GM19467 (cell line): Measurements from ENCODE around the gene TPRN.
A peak's percentile ranks its signal among the peaks of the same experiment; 100 is the strongest.

ENCODE experiments used
- ATAC-seq: cut with Tn5 transposase; IDR thresholded peaks from one replicate; pipeline ENCODE4 v1.9.1; 2021; ENCODE audit warnings: mild to moderate bottlenecking, moderate library complexity; ENCODE audit not compliant: unreplicated experiment

TPRN gene

GRCh38 chr9:137225699-137226331 is 25.3 kb upstream of the TPRN start:
- ATAC-seq: no peak

- ATAC-seq: no peak
These were observed 24.5 kb upstream of the TPRN start, which contains the start of gene CYSRT1 for GRCh38 chr9:137224830-137225694. Gene CYSRT1 (plus strand): TSS chr9:137225174. CDS start chr9:137225622, 448 bp downstream.

DNA sequence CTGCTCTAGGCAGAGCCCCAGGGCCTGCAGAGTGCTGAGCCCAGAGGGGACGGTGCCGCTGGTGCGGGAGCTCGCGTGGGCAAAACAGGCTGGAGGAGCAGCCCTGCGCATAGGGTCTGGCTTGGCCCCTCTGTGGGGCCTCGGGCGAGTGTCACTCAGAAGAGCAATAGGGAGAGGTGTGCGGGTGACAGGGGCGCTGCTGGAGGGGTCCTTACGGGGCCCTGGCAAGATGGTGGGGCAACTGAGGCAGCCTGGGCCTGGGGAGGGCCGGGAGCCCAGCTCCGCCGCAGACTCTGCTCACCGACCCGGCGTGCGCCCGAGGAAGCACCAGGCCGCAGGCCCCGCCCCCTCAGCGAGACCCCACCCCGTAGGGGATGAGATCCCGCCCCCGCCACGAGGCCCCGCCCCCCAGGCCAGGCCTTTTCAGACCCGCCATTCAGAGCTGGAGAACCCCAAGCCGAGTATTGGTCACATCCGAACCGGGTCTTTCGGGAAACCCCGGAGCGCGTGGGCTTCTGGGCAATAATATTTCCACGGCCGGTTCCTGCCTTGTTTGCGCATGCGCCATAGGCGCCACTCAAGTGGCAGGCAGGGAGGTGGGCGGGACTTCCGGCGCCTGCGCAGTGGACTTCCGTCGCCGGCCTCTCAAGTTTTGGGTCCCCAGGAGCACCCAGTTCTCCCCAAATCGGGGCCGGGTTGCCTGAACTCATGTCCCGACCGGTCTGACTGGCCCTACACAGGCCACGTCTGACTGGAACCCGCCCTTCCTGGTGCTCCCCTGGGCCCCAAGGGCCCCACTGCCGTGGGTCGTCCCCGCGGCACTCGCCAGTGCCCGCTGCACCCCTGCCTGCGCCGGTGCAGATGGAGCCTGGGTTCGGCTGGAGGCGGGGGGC is 22.8 kb upstream of the TPRN start:
- ATAC-seq: peak; percentile 74

DNA sequence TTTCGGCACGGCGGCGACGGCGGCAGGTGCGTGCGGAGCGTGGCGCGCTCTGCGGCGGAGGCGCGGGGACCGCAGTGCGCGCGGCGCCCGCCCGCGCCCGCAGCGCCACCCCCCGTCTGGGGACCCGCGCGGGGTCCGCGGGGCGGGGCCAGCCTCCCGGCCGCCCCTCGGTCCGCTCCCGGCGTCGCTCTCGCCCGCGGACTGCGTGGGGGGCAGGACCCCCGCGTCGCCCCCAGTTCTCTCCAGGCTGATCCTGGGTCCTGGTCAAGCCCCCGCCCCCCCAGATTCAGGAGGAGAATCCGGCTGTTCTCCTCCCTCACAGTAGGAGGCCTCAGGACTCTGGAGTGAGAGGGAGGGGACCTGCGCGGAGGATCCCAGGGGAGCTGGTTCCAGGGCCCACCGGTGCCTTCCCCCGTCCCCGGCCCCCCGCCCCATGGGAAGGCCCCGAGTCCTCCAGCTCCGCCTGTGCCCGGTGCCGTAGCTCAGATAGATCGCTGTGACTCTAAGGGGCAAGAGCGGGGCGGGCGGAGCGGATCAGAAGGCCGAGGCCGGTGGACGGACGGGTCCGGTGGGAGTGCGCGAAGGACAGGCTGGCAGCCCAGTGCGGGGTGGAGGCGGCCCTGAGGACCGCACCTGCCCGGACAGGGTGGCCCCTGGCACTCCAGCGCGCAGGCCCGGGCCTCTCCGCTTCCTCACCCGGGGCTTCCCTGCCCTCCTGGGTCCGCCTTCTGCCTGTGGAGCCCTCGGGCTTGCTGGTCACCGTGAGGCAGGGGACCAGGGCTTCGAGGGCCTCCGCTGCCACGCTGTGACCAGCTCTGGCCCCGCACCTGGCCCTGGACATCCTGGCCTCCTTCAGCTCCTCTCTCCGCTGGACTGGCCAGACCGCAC is 21.9 kb upstream of the TPRN start, which contains the start of gene RNF208:
Gene RNF208 (minus strand): TSS at position 51 of the 888 bp plus-strand sequence. CDS start 1,028 bp downstream, outside the sequence.
- ATAC-seq: no peak

- ATAC-seq: no peak
These were observed 21.1 kb upstream of the TPRN start for GRCh38 chr9:137221506-137222111.

DNA sequence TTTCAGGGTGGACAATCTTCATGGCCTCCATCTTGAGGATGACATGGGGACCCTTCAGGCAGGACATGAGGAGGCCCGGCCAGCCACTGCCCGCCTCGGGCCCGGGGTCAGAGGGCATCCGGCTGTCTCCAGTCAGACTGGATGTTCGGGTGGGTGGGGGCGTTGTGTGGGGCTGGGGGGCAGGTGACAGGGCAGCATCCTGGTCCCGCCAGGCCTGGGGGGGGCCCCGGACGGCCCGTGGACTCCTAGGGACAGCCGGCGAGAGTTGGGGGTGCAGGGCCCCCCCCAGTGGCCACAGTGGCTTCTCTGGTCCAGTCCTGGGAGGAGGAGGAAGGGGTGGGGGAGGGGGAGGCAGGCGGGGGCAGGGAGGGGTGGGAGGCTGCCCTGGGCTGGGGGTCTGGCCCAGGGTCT is 20.6 kb upstream of the TPRN start:
- ATAC-seq: no peak

GRCh38 chr9:137220317-137221094 is 20.0 kb upstream of the TPRN start:
- no peak for ATAC-seq

DNA sequence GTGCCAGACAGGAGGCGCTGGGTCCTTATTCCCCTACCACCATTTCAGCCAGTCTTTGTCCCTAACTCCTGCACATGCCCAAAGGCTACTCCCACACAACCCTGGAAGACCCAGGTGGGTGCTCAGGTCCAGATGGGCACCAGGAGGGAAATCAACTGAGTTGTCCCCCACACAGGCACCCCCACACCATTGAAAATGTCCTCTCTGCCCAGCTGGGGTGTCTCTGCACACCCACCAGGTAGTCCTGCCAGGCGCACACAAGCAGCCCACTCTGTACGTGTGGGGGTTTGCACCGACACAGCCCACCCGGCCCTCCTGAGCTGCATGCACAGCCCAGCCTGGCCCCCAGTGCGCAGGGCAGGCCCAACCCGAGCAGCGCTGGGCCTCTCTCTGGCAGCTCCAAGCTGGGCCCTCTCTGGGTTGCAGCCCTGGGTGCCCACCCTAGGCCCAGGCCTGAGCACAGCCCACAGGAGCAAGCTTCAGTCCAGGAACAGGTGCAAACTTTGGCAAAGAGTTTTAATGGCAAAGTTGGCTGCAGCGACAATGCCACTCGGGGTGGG is 19.3 kb upstream of the TPRN start:
- ATAC-seq: no peak

DNA sequence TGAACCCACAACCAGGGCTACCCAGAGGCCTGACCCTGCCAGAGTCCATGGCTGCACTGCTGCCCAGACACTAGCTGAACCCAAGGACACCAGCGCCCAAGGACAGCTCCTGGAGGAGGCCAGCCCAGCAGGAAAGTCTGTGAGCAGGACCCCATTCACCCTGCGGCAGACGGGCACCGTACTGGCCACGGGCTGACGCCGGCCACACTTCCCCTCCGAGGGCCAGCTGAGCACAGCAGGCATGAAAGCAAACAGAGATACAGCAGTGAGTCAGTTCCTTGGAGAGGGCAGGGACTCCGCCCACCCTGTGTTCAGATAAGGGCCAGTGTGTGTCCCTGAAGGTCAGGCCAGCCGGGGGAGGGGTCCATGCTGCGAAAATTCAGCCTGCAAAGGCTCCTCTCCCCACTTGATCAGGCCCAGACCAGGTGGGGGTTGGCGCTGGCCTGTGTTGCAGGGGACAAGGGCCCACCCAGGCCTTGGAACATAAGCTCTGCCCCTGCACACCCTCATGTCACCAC is 18.3 kb upstream of the TPRN start:
- no peak for ATAC-seq

- ATAC-seq: no peak
These were observed 17.7 kb upstream of the TPRN start for GRCh38 chr9:137218212-137218753.

DNA sequence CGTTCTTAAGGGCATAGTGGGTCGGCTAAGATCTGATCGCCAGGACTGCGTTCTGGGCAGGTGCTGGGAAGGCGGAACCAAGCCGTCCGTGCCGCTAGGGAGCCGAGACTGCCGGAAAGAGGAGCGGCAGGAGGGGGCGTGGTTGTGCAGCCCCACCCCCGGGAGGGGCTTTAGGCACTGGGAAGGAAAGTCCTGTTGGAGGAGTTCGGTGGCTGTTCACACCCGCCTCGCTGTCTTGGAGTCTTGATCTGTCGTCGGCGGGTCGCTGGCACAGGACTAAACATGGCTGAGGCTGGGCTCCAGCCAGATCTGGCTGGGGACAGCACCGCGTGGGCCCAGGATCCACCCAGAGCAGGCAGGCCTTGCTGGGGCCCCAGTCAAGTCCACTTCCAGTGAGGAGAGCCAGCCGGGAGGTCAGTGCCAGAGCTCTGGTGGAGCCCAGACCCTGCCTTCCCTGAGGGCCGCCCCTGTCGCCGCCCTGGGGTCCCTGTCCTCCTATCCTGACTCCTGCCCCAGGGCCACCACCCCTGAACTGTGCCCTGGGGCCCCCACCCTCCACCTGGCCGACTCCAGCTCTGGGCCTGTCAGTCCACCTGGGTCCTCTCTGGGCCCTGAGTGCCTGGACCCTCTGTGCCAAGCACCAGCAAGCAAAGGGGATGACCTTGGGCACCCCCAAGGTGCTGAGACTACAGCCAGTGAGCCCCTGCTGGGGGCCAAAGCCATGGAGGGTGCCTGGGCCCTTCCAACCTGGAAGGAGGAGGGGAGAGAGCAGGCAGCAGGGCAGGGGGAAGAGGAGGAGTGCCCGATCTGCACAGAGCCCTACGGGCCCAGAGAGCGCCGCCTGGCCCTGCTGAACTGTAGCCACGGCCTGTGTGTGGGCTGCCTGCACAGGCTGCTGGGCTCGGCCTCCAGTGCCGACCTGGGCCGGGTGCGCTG is 17.0 kb upstream of the TPRN start:
- ATAC-seq: no peak

- no peak for ATAC-seq
These were observed 15.8 kb upstream of the TPRN start for GRCh38 chr9:137216188-137216965.

DNA sequence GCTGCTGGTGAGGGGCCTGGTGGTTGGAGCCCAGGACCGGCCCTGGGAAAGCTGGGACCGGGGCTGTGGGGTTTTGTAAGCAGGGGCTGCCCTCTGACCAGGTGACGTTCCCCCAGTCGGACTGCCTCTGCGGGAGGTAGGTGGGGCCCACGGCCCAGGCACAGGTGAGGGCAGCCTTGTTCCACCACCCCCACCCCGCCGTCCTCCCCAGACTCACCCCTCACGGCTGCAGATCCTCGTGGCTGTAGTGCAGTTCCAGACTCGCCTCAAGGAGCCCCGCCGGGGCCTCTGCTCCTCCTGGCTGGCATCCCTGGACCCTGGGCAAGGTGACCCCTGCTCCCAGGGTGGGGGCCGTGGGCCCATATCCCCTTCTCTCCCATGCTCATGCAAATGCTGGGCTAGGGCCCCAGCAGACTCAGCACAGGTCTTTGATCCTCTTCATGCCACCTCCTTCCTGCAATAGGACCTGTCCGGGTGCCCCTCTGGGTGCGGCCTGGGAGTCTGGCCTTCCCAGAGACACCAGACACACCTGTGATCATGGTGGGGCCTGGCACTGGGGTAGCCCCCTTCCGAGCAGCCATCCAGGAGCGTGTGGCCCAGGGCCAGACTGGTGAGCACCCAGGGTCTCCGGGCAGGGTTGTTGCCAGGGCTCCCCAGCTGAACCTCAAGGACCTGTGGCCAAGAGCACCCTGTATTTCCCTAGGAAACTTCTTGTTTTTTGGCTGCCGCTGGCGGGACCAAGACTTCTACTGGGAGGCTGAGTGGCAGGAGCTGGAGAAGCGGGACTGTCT is 14.8 kb upstream of the TPRN start:
- ATAC-seq: no peak

DNA sequence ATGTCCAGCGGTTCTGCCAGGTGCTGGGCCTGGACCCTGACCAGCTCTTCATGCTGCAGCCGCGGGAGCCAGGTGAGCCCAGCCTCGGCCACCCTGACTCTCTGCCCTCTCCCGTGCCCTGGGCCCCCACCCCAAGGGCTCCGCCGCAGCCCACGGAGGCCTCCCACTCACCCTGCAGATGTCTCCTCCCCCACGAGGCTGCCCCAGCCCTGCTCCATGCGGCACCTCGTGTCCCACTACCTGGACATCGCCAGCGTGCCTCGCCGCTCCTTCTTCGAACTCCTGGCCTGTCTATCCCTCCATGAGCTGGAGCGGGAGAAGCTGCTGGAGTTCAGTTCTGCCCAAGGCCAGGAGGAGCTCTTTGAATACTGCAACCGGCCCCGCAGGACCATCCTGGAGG is 14.1 kb upstream of the TPRN start:
- ATAC-seq: no peak
